CD14-positive monocyte (primary cell): ENCODE results near the gene ASB9. TPM values are rescaled to one million over a fixed set of nuclear protein-coding genes. Genes with fewer than 3 reads are reported as not detected.

Source experiments
- DNase-seq, 3 donors: peaks; one replicate each; pipeline ENCODE4 v3.0.0-alpha.2; 2011 to 2022
- H2AFZ ChIP-seq: 2 replicates; pipeline ENCODE4 v1.6.0; 2012; ENCODE audit warnings: mild to moderate bottlenecking, low read depth, low read length, inconsistent platforms; ENCODE audit not compliant: insufficient read depth, poor library complexity, severe bottlenecking
- H3K27ac ChIP-seq, 2 donors: 1 replicate in 1 of 2; 2 replicates in 1 of 2; pipeline ENCODE4 v1.5.1; 2012 to 2013; ENCODE audit warnings: low read length in 2 of 2, control low read depth in 1 of 2, inconsistent platforms in 1 of 2, low read depth in 1 of 2, mild to moderate bottlenecking in 1 of 2
- H3K27me3 ChIP-seq, 2 donors: one replicate each; pipeline versions ENCODE4 v1.6.0 to v1.6.1; 2011 to 2013; ENCODE audit warnings: low read length in 2 of 2; ENCODE audit not compliant: control insufficient read depth in 2 of 2, insufficient read depth in 2 of 2
- H3K36me3 ChIP-seq, 2 donors: replicated peaks in 1 of 2; 1 replicate in 1 of 2; 2 replicates in 1 of 2; pipeline versions ENCODE4 v1.5.1 to v1.6.1; 2012 to 2013; ENCODE audit warnings: low read length in 2 of 2, control low read depth in 1 of 2, inconsistent platforms in 1 of 2, mild to moderate bottlenecking in 1 of 2; ENCODE audit not compliant: insufficient read depth in 2 of 2, control insufficient read depth in 1 of 2
- H3K4me1 ChIP-seq, 2 donors: 1 replicate in 1 of 2; 2 replicates in 1 of 2; pipeline versions ENCODE4 v1.5.1 to v1.6.1; 2012 to 2013; ENCODE audit warnings: low read length in 2 of 2, control low read depth in 1 of 2, inconsistent platforms in 1 of 2, mild to moderate bottlenecking in 1 of 2, moderate library complexity in 1 of 2; ENCODE audit not compliant: insufficient read depth in 2 of 2, control insufficient read depth in 1 of 2
- H3K4me2 ChIP-seq: replicated peaks from 2 replicates; pipeline ENCODE3; 2012; ENCODE audit warnings: low read length, moderate library complexity, mild to moderate bottlenecking; ENCODE audit not compliant: poor library complexity, severe bottlenecking; ENCODE audit errors: extremely low read depth
- H3K4me3 ChIP-seq, 3 experiments: fragments of 200-600 bp in 1 of 3; sonication (generic) in 1 of 3; replicated peaks in 1 of 3; 1 replicate in 2 of 3; 2 replicates in 1 of 3; pipeline ENCODE4 v1.5.1; 2011 to 2013; ENCODE audit warnings: low read length in 3 of 3, mild to moderate bottlenecking in 3 of 3, control low read depth in 2 of 3, low read depth in 2 of 3, inconsistent platforms in 1 of 3, moderate library complexity in 1 of 3
- H3K79me2 ChIP-seq: 2 replicates; pipeline ENCODE4 v1.6.0; 2012; ENCODE audit warnings: mild to moderate bottlenecking, control low read depth, inconsistent platforms, low read length, moderate library complexity; ENCODE audit not compliant: insufficient read depth
- H3K9ac ChIP-seq: 2 replicates; pipeline ENCODE4 v1.6.0; 2017; ENCODE audit warnings: low read length, mild to moderate bottlenecking; ENCODE audit not compliant: insufficient read depth, poor library complexity, severe bottlenecking
- H3K9me3 ChIP-seq, 2 donors: replicated peaks in 1 of 2; 1 replicate in 1 of 2; 2 replicates in 1 of 2; pipeline versions ENCODE4 v1.5.1 to v1.6.1; 2012 to 2013; ENCODE audit warnings: low read length in 2 of 2, control low read depth in 1 of 2; ENCODE audit not compliant: control insufficient read depth in 1 of 2, insufficient read depth in 1 of 2
- H4K20me1 ChIP-seq: 2 replicates; pipeline ENCODE4 v1.6.0; 2012; ENCODE audit warnings: mild to moderate bottlenecking, low read length, control low read depth, moderate library complexity; ENCODE audit not compliant: insufficient read depth
- H3K27ac Mint-ChIP-seq, 7 donors: one replicate each; pipeline ENCODE4 v1.8.0; 2020; ENCODE audit warnings: mild to moderate bottlenecking in 7 of 7, mixed read lengths in 7 of 7, moderate library complexity in 6 of 7, inconsistent platforms in 2 of 7
- H3K27me3 Mint-ChIP-seq, 3 donors: one replicate each; pipeline ENCODE4 v1.8.0; 2021 to 2022; ENCODE audit warnings: low read depth in 3 of 3, mild to moderate bottlenecking in 3 of 3, mixed read lengths in 3 of 3, moderate library complexity in 3 of 3, inconsistent platforms in 1 of 3
- H3K36me3 Mint-ChIP-seq, 2 donors: one replicate each; pipeline ENCODE4 v1.8.0; 2020; ENCODE audit warnings: mixed read lengths in 2 of 2, inconsistent platforms in 1 of 2, mild to moderate bottlenecking in 1 of 2
- H3K4me1 Mint-ChIP-seq: one replicate; pipeline ENCODE4 v1.8.0; 2020; ENCODE audit warnings: mild to moderate bottlenecking, mixed read lengths
- H3K4me3 Mint-ChIP-seq, 2 donors: one replicate each; pipeline ENCODE4 v1.8.0; 2020; ENCODE audit warnings: mild to moderate bottlenecking in 2 of 2, mixed read lengths in 2 of 2, moderate library complexity in 1 of 2
- H3K9me3 Mint-ChIP-seq, 7 donors: one replicate each; pipeline ENCODE4 v1.8.0; 2020 to 2022; ENCODE audit warnings: mixed read lengths in 7 of 7, mild to moderate bottlenecking in 6 of 7, moderate library complexity in 6 of 7, inconsistent platforms in 2 of 7
- WGBS: methylation state at CpG from one replicate; pipeline ENCODE4 v1.1.5; 2013; ENCODE audit warnings: missing lambda C conversion rate; ENCODE audit not compliant: insufficient coverage; 5-methylcytosine and 5-hydroxymethylcytosine counted together
- intact Hi-C, 2 donors: fragments of 100-400 bp; cut with micrococcal nuclease; formaldehyde crosslinking; loops; one replicate each; pipeline versions ENCODE4 v1.15.0 to v1.15.1; 2023
- polyA plus RNA-seq, 3 donors: library from polyadenylated mRNA; depleted of rRNA in 1 of 3; unstranded in 2 of 3; stranded (reverse) in 1 of 3; fragments of 300-500 nt in 2 of 3; fragments of >200 nt in 1 of 3; fragmentation: Illumina TruSeq in 2 of 3; gene quantifications; 1 replicate in 2 of 3; 2 replicates in 1 of 3; pipeline ENCODE4 v1.2.3, GENCODE V29; 2012 to 2021
- TF ChIP-seq, protein P1 (sequence below): fragments of 200-600 bp; IDR thresholded peaks from one replicate; pipeline ENCODE4 v1.8.0; 2022; ENCODE audit warnings: antibody characterized with exemption, mild to moderate bottlenecking

The ASB9 gene
- polyA plus RNA-seq, 3 donors: 0.24 to 1.4 (median 0.63) TPM

DNA sequence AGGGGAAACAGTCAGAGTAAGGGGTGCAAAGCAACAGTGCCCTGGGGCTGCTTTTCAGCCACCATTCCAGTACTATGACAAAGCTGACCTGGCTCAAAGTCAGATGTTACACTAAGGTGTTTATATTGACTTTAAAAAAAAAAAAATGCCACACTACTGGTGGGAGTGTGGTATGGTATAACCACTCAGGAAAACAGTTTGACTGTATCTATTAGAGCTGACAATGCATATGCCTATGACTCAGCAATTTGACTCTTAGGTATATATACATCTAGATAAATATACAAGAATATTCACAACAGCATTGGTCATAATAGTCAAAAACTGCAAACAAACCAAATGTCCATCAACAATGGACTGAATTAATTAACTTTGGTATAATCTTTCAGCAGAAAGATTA is 15.0 kb downstream of the ASB9 start:
- H3K27me3 Mint-ChIP-seq: peaks cover 0 to 3% (median 0%) of the 10 kb centered on the region in 3 donors
- H3K27ac Mint-ChIP-seq: no peak overlapping the region
- H2AFZ ChIP-seq: no peak overlapping the region
- H3K9me3 ChIP-seq: no peaks in the 10 kb centered on the region
- H3K4me2 ChIP-seq: no peak overlapping the region
- no peaks in the 10 kb centered on the region for H3K79me2 ChIP-seq
- no peaks in the 10 kb centered on the region for H3K4me1 Mint-ChIP-seq
- intact Hi-C loops: no loop called here
- TF ChIP-seq, protein P1, sequence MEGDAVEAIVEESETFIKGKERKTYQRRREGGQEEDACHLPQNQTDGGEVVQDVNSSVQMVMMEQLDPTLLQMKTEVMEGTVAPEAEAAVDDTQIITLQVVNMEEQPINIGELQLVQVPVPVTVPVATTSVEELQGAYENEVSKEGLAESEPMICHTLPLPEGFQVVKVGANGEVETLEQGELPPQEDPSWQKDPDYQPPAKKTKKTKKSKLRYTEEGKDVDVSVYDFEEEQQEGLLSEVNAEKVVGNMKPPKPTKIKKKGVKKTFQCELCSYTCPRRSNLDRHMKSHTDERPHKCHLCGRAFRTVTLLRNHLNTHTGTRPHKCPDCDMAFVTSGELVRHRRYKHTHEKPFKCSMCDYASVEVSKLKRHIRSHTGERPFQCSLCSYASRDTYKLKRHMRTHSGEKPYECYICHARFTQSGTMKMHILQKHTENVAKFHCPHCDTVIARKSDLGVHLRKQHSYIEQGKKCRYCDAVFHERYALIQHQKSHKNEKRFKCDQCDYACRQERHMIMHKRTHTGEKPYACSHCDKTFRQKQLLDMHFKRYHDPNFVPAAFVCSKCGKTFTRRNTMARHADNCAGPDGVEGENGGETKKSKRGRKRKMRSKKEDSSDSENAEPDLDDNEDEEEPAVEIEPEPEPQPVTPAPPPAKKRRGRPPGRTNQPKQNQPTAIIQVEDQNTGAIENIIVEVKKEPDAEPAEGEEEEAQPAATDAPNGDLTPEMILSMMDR: no peak
- no peak overlapping the region for H3K9ac ChIP-seq
- H3K9me3 Mint-ChIP-seq: peaks cover 0 to 9% (median 0%) of the 10 kb centered on the region in 7 donors
- no peak overlapping the region for H3K4me3 ChIP-seq
- H3K4me1 ChIP-seq: no peaks in the 10 kb centered on the region
- no peaks in the 10 kb centered on the region for H4K20me1 ChIP-seq
- H3K27ac ChIP-seq: no peak overlapping the region
- H3K36me3 ChIP-seq: no peaks in the 10 kb centered on the region
- no peak for DNase-seq
- H3K27me3 ChIP-seq: peaks cover 0 to 2% of the 10 kb centered on the region in 2 donors
- H3K4me3 Mint-ChIP-seq: no peak overlapping the region
- H3K36me3 Mint-ChIP-seq: peaks cover 0 to 2% of the 10 kb centered on the region in 2 donors

DNA sequence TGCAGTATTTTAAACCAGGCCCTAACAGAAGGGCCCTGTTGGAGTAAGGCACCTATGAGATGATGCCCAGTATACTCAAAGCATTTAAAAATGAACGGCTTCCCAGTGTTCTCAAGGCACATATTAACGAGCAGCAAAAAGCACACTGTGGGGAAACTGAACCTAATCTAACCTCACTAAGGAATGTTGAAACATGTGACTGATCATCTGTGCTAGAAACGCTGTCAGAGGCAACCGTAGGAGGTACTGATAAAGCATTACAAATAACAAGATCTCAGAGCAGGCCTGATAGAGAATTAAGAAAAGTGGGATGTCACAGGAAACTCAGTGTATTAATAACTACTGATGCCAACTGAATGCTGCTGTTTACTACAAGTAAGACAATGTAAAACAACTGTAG is 24.0 kb downstream of the ASB9 start:
- no peaks in the 10 kb centered on the region for H3K9me3 ChIP-seq
- Mint-ChIP-seq H3K4me3 (no peak overlapping the region), H3K27ac (no peak overlapping the region), H3K36me3 (no peaks in the 10 kb centered on the region), H3K27me3 (peaks cover 0 to 12% (median 0%) of the 10 kb centered on the region in 3 donors), H3K9me3 (peaks cover 0 to 3% (median 0%) of the 10 kb centered on the region in 7 donors), H3K4me1 (no peaks in the 10 kb centered on the region)
- no peaks in the 10 kb centered on the region for H3K4me1 ChIP-seq
- H3K27ac ChIP-seq: no peak overlapping the region
- no peak for DNase-seq
- no peaks in the 10 kb centered on the region for H3K36me3 ChIP-seq
- no peak overlapping the region for H3K4me2 ChIP-seq
- no peak overlapping the region for H2AFZ ChIP-seq
- TF ChIP-seq, protein P1: no peak
- H3K4me3 ChIP-seq: no peak overlapping the region
- H3K9ac ChIP-seq: no peak overlapping the region
- no peaks in the 10 kb centered on the region for H4K20me1 ChIP-seq
- H3K79me2 ChIP-seq: no peaks in the 10 kb centered on the region
- intact Hi-C loops: loop anchor here in 1 of 2 donors (10.0 kb wide), 1 partner anchor 1151 kb away; no protein-coding TSS in a partner anchor
- no CpG with 5 or more reads among the region's 4 CpGs for WGBS
- no peaks in the 10 kb centered on the region for H3K27me3 ChIP-seq
